GM23248 (cell line): Measurements from ENCODE around the gene APC2. TPM values are rescaled to one million over a fixed set of nuclear protein-coding genes. Genes with fewer than 3 reads are reported as not detected.

Source experiments
- DNase-seq: peaks from one replicate; pipeline ENCODE4 v3.0.0-alpha.2; 2015
- H2AFZ ChIP-seq: fragments of 200-600 bp; sonication (generic); 2 replicates; pipeline ENCODE4 v1.6.1; 2016; ENCODE audit warnings: antibody characterized with exemption
- H3F3A ChIP-seq: fragments of 200-600 bp; sonication (generic); 2 replicates; pipeline ENCODE4 v1.6.1; 2016; ENCODE audit warnings: mild to moderate bottlenecking, antibody characterized with exemption, mixed run types; ENCODE audit not compliant: insufficient read depth
- H3K27ac ChIP-seq: fragments of 200-600 bp; sonication (generic); 2 replicates; pipeline ENCODE4 v1.5.1; 2016; ENCODE audit warnings: mild to moderate bottlenecking
- H3K27me3 ChIP-seq: fragments of 200-600 bp; sonication (generic); replicated peaks from 2 replicates; pipeline ENCODE4 v1.6.1; 2016; ENCODE audit warnings: mild to moderate bottlenecking; ENCODE audit not compliant: insufficient read depth
- H3K36me3 ChIP-seq: fragments of 200-600 bp; sonication (generic); 2 replicates; pipeline ENCODE4 v1.6.1; 2016; ENCODE audit warnings: low read depth, mild to moderate bottlenecking
- H3K4me1 ChIP-seq: fragments of 200-600 bp; sonication (generic); 2 replicates; pipeline ENCODE4 v1.6.1; 2016; ENCODE audit warnings: mild to moderate bottlenecking; ENCODE audit not compliant: insufficient read depth
- H3K4me2 ChIP-seq: fragments of 200-600 bp; sonication (generic); one replicate; pipeline ENCODE4 v1.6.1; 2016; ENCODE audit warnings: mild to moderate bottlenecking; ENCODE audit not compliant: unreplicated experiment
- H3K4me3 ChIP-seq: fragments of 200-600 bp; sonication (generic); 2 replicates; pipeline ENCODE4 v1.5.1; 2016; ENCODE audit warnings: mild to moderate bottlenecking
- H3K79me2 ChIP-seq: fragments of 200-600 bp; sonication (generic); 2 replicates; pipeline ENCODE4 v1.6.1; 2016; ENCODE audit warnings: mild to moderate bottlenecking; ENCODE audit not compliant: insufficient read depth
- H3K9ac ChIP-seq: fragments of 200-600 bp; sonication (generic); 2 replicates; pipeline ENCODE4 v1.6.1; 2016; ENCODE audit warnings: mild to moderate bottlenecking
- H3K9me2 ChIP-seq: fragments of 200-600 bp; sonication (generic); 2 replicates; pipeline ENCODE4 v1.6.1; 2016; ENCODE audit warnings: mixed run types, mild to moderate bottlenecking, moderate library complexity; ENCODE audit not compliant: insufficient read depth
- H3K9me3 ChIP-seq: fragments of 200-600 bp; sonication (generic); one replicate; pipeline ENCODE4 v1.6.1; 2017; ENCODE audit warnings: low read depth
- H4K20me1 ChIP-seq: fragments of 200-600 bp; sonication (generic); 2 replicates; pipeline ENCODE4 v1.6.0; 2016; ENCODE audit not compliant: insufficient read depth
- EZH2 ChIP-seq: fragments of 200-600 bp; sonication (generic); IDR thresholded peaks from 2 replicates; pipeline ENCODE4 v1.6.1; 2018; ENCODE audit warnings: antibody characterized with exemption, mild to moderate bottlenecking; ENCODE audit not compliant: insufficient read depth, poor library complexity, severe bottlenecking
- EZH2phosphoT487 ChIP-seq: fragments of 200-600 bp; sonication (generic); IDR thresholded peaks from 2 replicates; pipeline ENCODE4 v1.6.1; 2018; ENCODE audit warnings: antibody characterized with exemption, moderate library complexity, mild to moderate bottlenecking, low read depth; ENCODE audit not compliant: insufficient read depth
- WGBS, 2 experiments: methylation state at CpG; one replicate each; pipeline ENCODE4 v1.1.6; 2015 to 2017; ENCODE audit warnings: low lambda C conversion rate in 2 of 2, low coverage in 1 of 2; ENCODE audit errors: missing lambda C conversion rate in 2 of 2; 5-methylcytosine and 5-hydroxymethylcytosine counted together
- in situ Hi-C: fragments of 300-500 bp; cut with MboI; formaldehyde crosslinking; loops from 2 replicates; pipeline ENCODE4 v1.15.0; 2020
- polyA plus RNA-seq: library from polyadenylated mRNA; unstranded; fragments of >200 nt; fragmentation: Nextera tagmentation; extraction: Ambion mirVana; gene quantifications from 2 replicates; pipeline ENCODE4 v1.2.1, GENCODE V29; 2016
- total RNA-seq: library from RNA; depleted of rRNA; stranded (reverse); fragments of >200 nt; shearing (Covaris generic); gene quantifications from 2 replicates; pipeline ENCODE4 v1.2.3, GENCODE V29; 2014

Gene APC2
- total and polyA plus RNA-seq, 2 experiments from 2014 or later = 0.10 to 0.11 TPM

- Histone ChIP-seq H3K36me3 (peaks cover 7% of the 10 kb centered on the region; the same call in 1 of the 2 replicates), H3K79me2 (0 out of 2 replicates have a peak, but pooled peaks cover under 1% of the 10 kb centered on the region), H3K4me3 (no peak overlapping the region), H2AFZ (no peak overlapping the region), H3K9me2 (no peaks in the 10 kb centered on the region), H4K20me1 (no peaks in the 10 kb centered on the region), H3K9me3 (no peaks in the 10 kb centered on the region), H3K4me2 (no peak overlapping the region), H3K9ac (no peak overlapping the region), H3K27me3 (peaks cover 28% of the 10 kb centered on the region), H3F3A (peaks cover 30% of the 10 kb centered on the region), H3K27ac (no peak overlapping the region), H3K4me1 (no peaks in the 10 kb centered on the region)
- DNase-seq = peak; percentile 33
- WGBS, 2 experiments = 8 to 9% methylated on average over 35 to 56 of the region's 63 CpGs
- in situ Hi-C loops = no loop called here
- TF ChIP-seq EZH2 = peak; percentile 89
- TF ChIP-seq EZH2phosphoT487 = 0 out of 2 replicates have a peak, but pooled peaks have one; percentile 45
Observed at GRCh38 chr19:1446713-1447481, 3.0 kb upstream of the APC2 start.

- DNase-seq = no peak
- H3K27ac ChIP-seq = no peak overlapping the region
- no peak overlapping the region for H3K4me3 ChIP-seq
- no peak overlapping the region for H3K9ac ChIP-seq
- H3K9me2 ChIP-seq = no peaks in the 10 kb centered on the region
- H3K36me3 ChIP-seq = peaks cover under 1% of the 10 kb centered on the region; the same call in 1 of the 2 replicates
- WGBS, 2 experiments = 14 to 23% methylated on average over 4 of the region's 4 CpGs
- H2AFZ ChIP-seq = no peak overlapping the region
- H3F3A ChIP-seq = peaks cover 25% of the 10 kb centered on the region
- H3K4me2 ChIP-seq = no peak overlapping the region
- TF ChIP-seq EZH2 (no peak), EZH2phosphoT487 (no peak)
- H3K9me3 ChIP-seq = no peaks in the 10 kb centered on the region
- in situ Hi-C loops = no loop called here
- H4K20me1 ChIP-seq = no peaks in the 10 kb centered on the region
- H3K4me1 ChIP-seq = no peaks in the 10 kb centered on the region
- H3K27me3 ChIP-seq = peaks cover 28% of the 10 kb centered on the region
- no peaks in the 10 kb centered on the region for H3K79me2 ChIP-seq
Observed at GRCh38 chr19:1447504-1447903, 2.4 kb upstream of the APC2 start.

GRCh38 chr19:1447944-1448343 lies 2.0 kb upstream of the APC2 start:
- no peak for DNase-seq
- Histone ChIP-seq H3K4me2 (no peak overlapping the region), H3K9me2 (no peaks in the 10 kb centered on the region), H3K27me3 (peaks cover 28% of the 10 kb centered on the region), H2AFZ (no peak overlapping the region), H3K9ac (no peak overlapping the region), H3K27ac (no peak overlapping the region), H3K79me2 (no peaks in the 10 kb centered on the region), H3K36me3 (no peaks in the 10 kb centered on the region), H4K20me1 (no peaks in the 10 kb centered on the region), H3K4me1 (no peaks in the 10 kb centered on the region), H3K4me3 (no peak overlapping the region), H3K9me3 (no peaks in the 10 kb centered on the region), H3F3A (peaks cover 20% of the 10 kb centered on the region)
- no peak for TF ChIP-seq EZH2
- TF ChIP-seq EZH2phosphoT487 = no peak
- WGBS, 2 experiments = 91 to 92% methylated on average over 9 of the region's 9 CpGs
- in situ Hi-C loops = no loop called here

GRCh38 chr19:1450735-1451731 lies 1.1 kb downstream of the APC2 start:
- DNase-seq = no peak
- no peaks in the 10 kb centered on the region for H4K20me1 ChIP-seq
- in situ Hi-C loops = no loop called here
- H3K9ac ChIP-seq = no peak overlapping the region
- no peak for TF ChIP-seq EZH2phosphoT487
- no peak for TF ChIP-seq EZH2
- H3K36me3 ChIP-seq = no peaks in the 10 kb centered on the region
- H3K4me3 ChIP-seq = no peak overlapping the region
- WGBS, 2 experiments = 25 to 29% methylated on average over 20 to 22 of the region's 22 CpGs
- no peak overlapping the region for H3K27ac ChIP-seq
- H3K4me2 ChIP-seq = no peak overlapping the region
- H2AFZ ChIP-seq = no peak overlapping the region
- H3K9me3 ChIP-seq = no peaks in the 10 kb centered on the region
- no peaks in the 10 kb centered on the region for H3K9me2 ChIP-seq
- no peaks in the 10 kb centered on the region for H3K4me1 ChIP-seq
- no peaks in the 10 kb centered on the region for H3K79me2 ChIP-seq
- peaks cover 12% of the 10 kb centered on the region; the same call in 1 of the 2 replicates for H3F3A ChIP-seq
- H3K27me3 ChIP-seq = peaks cover 28% of the 10 kb centered on the region
